Measurements from ENCODE around the gene GOLGA7B. TPM values are rescaled to one million over a fixed set of nuclear protein-coding genes. Genes with fewer than 3 reads are reported as not detected.
"Not testable (repeated sequence)": the region's sequence is repeated elsewhere in the genome, so short reads cannot be mapped to it uniquely, and the experiment has no call there.

Gene GOLGA7B
- total RNA-seq, 2 donors from 2014 or later, result 0.18 to 0.27 TPM

DNA sequence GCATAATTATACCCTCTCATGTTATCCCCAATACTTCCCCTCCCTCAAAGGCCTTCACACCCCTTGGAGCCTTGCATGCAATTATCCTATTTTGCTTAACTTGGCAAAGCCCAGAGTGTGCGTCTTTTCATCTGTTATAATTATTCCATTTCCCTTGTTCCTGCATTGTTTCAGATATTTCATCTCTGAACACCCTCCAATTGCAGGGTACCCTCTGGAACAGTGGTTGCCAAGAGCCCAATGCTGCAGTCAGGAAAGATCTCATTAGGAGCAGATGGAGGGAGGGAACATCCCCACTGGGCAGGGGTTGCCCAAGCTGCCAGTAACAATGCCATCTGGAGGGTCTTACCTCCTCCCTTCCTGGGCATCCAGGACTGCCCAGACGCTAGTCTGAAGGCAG lies 18.4 kb upstream of the GOLGA7B start:
- Histone ChIP-seq H3K27me3 (ENCODE audit: control insufficient read depth, insufficient read depth, low read length, poor library complexity, severe bottlenecking) (peaks cover 16% of the 10 kb centered on the region), H3K9me3 (ENCODE audit: control insufficient read depth, low read length) (peaks cover 4% of the 10 kb centered on the region), H3K9ac (ENCODE audit: extremely low read depth, low read length, poor library complexity, severe bottlenecking) (no peak overlapping the region), H3K4me1 (ENCODE audit: control insufficient read depth, insufficient read depth, low read length) (no peaks in the 10 kb centered on the region), H3K4me3 (ENCODE audit: low read length) (no peak overlapping the region), H3K27ac (ENCODE audit: low read depth, low read length) (no peak overlapping the region), H3K36me3 (ENCODE audit: control insufficient read depth, insufficient read depth, low read length) (no peaks in the 10 kb centered on the region)
- TF ChIP-seq, protein P1, sequence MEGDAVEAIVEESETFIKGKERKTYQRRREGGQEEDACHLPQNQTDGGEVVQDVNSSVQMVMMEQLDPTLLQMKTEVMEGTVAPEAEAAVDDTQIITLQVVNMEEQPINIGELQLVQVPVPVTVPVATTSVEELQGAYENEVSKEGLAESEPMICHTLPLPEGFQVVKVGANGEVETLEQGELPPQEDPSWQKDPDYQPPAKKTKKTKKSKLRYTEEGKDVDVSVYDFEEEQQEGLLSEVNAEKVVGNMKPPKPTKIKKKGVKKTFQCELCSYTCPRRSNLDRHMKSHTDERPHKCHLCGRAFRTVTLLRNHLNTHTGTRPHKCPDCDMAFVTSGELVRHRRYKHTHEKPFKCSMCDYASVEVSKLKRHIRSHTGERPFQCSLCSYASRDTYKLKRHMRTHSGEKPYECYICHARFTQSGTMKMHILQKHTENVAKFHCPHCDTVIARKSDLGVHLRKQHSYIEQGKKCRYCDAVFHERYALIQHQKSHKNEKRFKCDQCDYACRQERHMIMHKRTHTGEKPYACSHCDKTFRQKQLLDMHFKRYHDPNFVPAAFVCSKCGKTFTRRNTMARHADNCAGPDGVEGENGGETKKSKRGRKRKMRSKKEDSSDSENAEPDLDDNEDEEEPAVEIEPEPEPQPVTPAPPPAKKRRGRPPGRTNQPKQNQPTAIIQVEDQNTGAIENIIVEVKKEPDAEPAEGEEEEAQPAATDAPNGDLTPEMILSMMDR (conservative IDR thresholded peaks at IDR 0.05), result no peak
- Mint-ChIP-seq H3K4me1 (no peaks in the 10 kb centered on the region), H3K4me3 (no peak overlapping the region), H3K9me3 (peaks cover 2% of the 10 kb centered on the region), H3K27ac (no peak overlapping the region), H3K27me3 (ENCODE audit: insufficient read depth) (peaks cover 26% of the 10 kb centered on the region), H3K36me3 (ENCODE audit: low read depth) (no peaks in the 10 kb centered on the region)
- WGBS, 2 experiments (ENCODE audit: insufficient coverage in 1 of 2, insufficient read length in 1 of 2), result 78 to 82% methylated on average over 2 of the region's 2 CpGs
- no peak for DNase-seq

DNA sequence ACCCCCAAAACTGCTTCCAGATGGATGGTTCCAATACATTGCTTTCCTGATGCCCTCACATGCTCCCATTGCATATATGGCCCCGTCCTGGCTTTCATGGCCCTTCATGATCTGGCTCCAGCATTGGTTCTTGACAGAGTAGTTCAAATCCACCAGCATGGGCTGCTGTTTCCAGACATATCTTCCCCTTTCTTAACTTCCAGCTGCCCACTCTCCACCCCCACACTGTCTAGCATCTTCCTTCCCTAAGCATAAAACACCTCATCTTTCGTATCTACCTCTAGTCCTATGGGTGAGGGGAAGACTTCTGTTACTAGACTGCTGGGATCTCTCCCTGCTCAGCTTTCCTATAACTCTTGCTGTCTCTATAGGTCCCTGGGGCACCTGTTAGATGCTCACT lies 13.2 kb upstream of the GOLGA7B start:
- H3K9me3 Mint-ChIP-seq, result peaks cover 12% of the 10 kb centered on the region
- WGBS, 2 experiments (ENCODE audit: insufficient coverage in 1 of 2, insufficient read length in 1 of 2), result 79 to 89% methylated on average over 1 to 2 of the region's 2 CpGs
- H3K36me3 Mint-ChIP-seq (ENCODE audit: low read depth), result no peaks in the 10 kb centered on the region
- DNase-seq, result no peak
- no peak overlapping the region for H3K4me3 Mint-ChIP-seq
- Histone ChIP-seq H3K27ac (ENCODE audit: low read depth, low read length) (no peak overlapping the region), H3K4me3 (ENCODE audit: low read length) (no peak overlapping the region), H3K9me3 (ENCODE audit: control insufficient read depth, low read length) (peaks cover 14% of the 10 kb centered on the region), H3K36me3 (ENCODE audit: control insufficient read depth, insufficient read depth, low read length) (no peaks in the 10 kb centered on the region), H3K9ac (ENCODE audit: extremely low read depth, low read length, poor library complexity, severe bottlenecking) (no peak overlapping the region), H3K27me3 (ENCODE audit: control insufficient read depth, insufficient read depth, low read length, poor library complexity, severe bottlenecking) (peaks cover 16% of the 10 kb centered on the region), H3K4me1 (ENCODE audit: control insufficient read depth, insufficient read depth, low read length) (no peaks in the 10 kb centered on the region)
- no peak overlapping the region for H3K27ac Mint-ChIP-seq
- peaks cover 47% of the 10 kb centered on the region for H3K27me3 Mint-ChIP-seq (ENCODE audit: insufficient read depth)
- H3K4me1 Mint-ChIP-seq, result no peaks in the 10 kb centered on the region
- TF ChIP-seq, protein P1 (conservative IDR thresholded peaks at IDR 0.05), result no peak

DNA sequence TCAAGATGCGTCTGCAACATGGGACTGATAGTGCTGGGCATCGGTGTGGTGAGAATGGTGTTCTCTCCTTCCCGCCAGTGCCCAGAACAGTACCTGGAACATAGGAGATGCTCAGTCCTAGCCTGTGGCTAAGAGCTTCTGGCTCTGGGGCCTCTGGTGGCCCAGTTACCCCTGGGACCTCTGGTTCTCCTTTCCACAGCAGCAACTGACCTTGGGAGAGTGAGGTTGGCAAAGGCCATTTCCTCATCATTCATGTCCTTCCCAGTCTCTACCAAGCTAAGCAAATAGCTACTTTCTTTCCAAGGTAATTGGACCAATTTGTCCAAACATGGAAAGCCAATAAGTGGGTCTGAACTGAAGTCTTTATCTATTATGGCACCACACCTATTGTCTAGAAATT lies 11.6 kb upstream of the GOLGA7B start:
- Histone ChIP-seq H3K27ac (ENCODE audit: low read depth, low read length) (no peak overlapping the region), H3K36me3 (ENCODE audit: control insufficient read depth, insufficient read depth, low read length) (no peaks in the 10 kb centered on the region), H3K4me1 (ENCODE audit: control insufficient read depth, insufficient read depth, low read length) (no peaks in the 10 kb centered on the region), H3K4me3 (ENCODE audit: low read length) (no peak overlapping the region), H3K9ac (ENCODE audit: extremely low read depth, low read length, poor library complexity, severe bottlenecking) (no peak overlapping the region), H3K9me3 (ENCODE audit: control insufficient read depth, low read length) (peaks cover 14% of the 10 kb centered on the region), H3K27me3 (ENCODE audit: control insufficient read depth, insufficient read depth, low read length, poor library complexity, severe bottlenecking) (peaks cover 9% of the 10 kb centered on the region)
- TF ChIP-seq, protein P1 (conservative IDR thresholded peaks at IDR 0.05), result no peak
- Mint-ChIP-seq H3K4me3 (no peak overlapping the region), H3K27me3 (ENCODE audit: insufficient read depth) (peaks cover 43% of the 10 kb centered on the region), H3K27ac (no peak overlapping the region), H3K9me3 (peaks cover 12% of the 10 kb centered on the region), H3K36me3 (ENCODE audit: low read depth) (no peaks in the 10 kb centered on the region), H3K4me1 (no peaks in the 10 kb centered on the region)
- no peak for DNase-seq
- 86 to 100% methylated on average over 3 of the region's 3 CpGs for whole genome bisulfite sequencing, 2 experiments (ENCODE audit: insufficient coverage in 1 of 2, insufficient read length in 1 of 2)

DNA sequence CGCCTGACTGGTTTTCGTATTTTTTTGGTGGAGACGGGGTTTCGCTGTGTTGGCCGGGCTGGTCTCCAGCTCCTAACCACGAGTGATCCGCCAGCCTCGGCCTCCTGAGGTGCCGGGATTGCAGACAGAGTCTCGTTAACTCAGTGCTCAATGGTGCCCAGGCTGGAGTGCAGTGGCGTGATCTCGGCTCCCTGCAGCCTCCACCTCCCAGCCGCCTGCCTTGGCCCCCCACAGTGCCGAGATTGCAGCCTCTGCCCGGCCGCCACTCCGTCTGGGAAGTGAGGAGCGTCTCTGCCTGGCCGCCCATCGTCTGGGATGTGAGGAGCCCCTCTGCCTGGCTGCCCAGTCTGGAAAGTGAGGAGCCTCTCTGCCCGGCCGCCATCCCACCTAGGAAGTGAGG lies 8.5 kb upstream of the GOLGA7B start:
- H3K9ac ChIP-seq (ENCODE audit: extremely low read depth, low read length, poor library complexity, severe bottlenecking); H3K27ac Mint-ChIP-seq; DNase-seq; H3K4me3 Mint-ChIP-seq; H3K4me1 Mint-ChIP-seq; H3K9me3 ChIP-seq (ENCODE audit: control insufficient read depth, low read length); H3K4me3 ChIP-seq (ENCODE audit: low read length); H3K36me3 Mint-ChIP-seq (ENCODE audit: low read depth); H3K36me3 ChIP-seq (ENCODE audit: control insufficient read depth, insufficient read depth, low read length); H3K27ac ChIP-seq (ENCODE audit: low read depth, low read length); H3K4me1 ChIP-seq (ENCODE audit: control insufficient read depth, insufficient read depth, low read length): not testable (repeated sequence)
- WGBS, 2 experiments (ENCODE audit: insufficient coverage in 1 of 2, insufficient read length in 1 of 2), result 97 to 100% methylated on average over 2 to 9 of the region's 22 CpGs
- Mint-ChIP-seq H3K9me3 (peaks cover 10% of the 10 kb centered on the region), H3K27me3 (ENCODE audit: insufficient read depth) (peaks cover 31% of the 10 kb centered on the region)
- peaks cover 13% of the 10 kb centered on the region for H3K27me3 ChIP-seq (ENCODE audit: control insufficient read depth, insufficient read depth, low read length, poor library complexity, severe bottlenecking)

DNA sequence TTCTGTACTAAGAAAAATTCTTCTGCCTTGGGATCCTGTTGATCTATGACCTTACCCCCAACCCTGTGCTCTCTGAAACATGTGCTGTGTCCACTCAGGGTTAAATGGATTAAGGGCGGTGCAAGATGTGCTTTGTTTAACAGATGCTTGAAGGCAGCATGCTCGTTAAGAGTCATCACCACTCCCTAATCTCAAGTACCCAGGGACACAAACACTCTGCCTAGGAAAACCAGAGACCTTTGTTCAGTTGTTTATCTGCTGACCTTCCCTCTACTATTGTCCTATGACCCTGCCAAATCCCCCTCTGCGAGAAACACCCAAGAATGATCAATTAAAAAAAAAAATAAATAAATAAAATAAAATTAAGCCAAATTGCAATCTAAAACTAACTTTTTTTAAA lies 7.5 kb upstream of the GOLGA7B start:
- H3K9me3 ChIP-seq (ENCODE audit: control insufficient read depth, low read length); H3K36me3 Mint-ChIP-seq (ENCODE audit: low read depth); H3K4me1 Mint-ChIP-seq; H3K4me1 ChIP-seq (ENCODE audit: control insufficient read depth, insufficient read depth, low read length); H3K4me3 Mint-ChIP-seq; DNase-seq; H3K9ac ChIP-seq (ENCODE audit: extremely low read depth, low read length, poor library complexity, severe bottlenecking); H3K27ac Mint-ChIP-seq; H3K4me3 ChIP-seq (ENCODE audit: low read length); H3K27ac ChIP-seq (ENCODE audit: low read depth, low read length); H3K36me3 ChIP-seq (ENCODE audit: control insufficient read depth, insufficient read depth, low read length): not testable (repeated sequence)
- WGBS, 2 experiments (ENCODE audit: insufficient coverage in 1 of 2, insufficient read length in 1 of 2), result 60% methylated on average over 1 of the region's 3 CpGs; no CpG with 5 or more reads in 1 of the 2 experiments
- peaks cover 21% of the 10 kb centered on the region for H3K27me3 ChIP-seq (ENCODE audit: control insufficient read depth, insufficient read depth, low read length, poor library complexity, severe bottlenecking)
- peaks cover 24% of the 10 kb centered on the region for H3K27me3 Mint-ChIP-seq (ENCODE audit: insufficient read depth)
- H3K9me3 Mint-ChIP-seq, result peaks cover 10% of the 10 kb centered on the region

Data from endodermal cell (in vitro differentiated cells).